Occipital lobe (tissue), 2 donors: Measurements from ENCODE around the gene ABHD10. TPM values are rescaled to one million over a fixed set of nuclear protein-coding genes. Genes with fewer than 3 reads are reported as not detected.

Experiments
- DNase-seq: peaks from one replicate; lab custom pipeline; 2025; lab: John Stamatoyannopoulos, UW
- total RNA-seq: library from RNA; depleted of rRNA; stranded (reverse); fragments of >200 nt; gene quantifications from one replicate; pipeline ENCODE4 v1.2.3, GENCODE V29; 2014

ABHD10 gene
- total RNA-seq, 1 donor from 2014 or later: 89.5 TPM

GRCh38 chr3:112000966-112001365 lies 22.1 kb downstream of the ABHD10 start:
- no peak for DNase-seq

DNA sequence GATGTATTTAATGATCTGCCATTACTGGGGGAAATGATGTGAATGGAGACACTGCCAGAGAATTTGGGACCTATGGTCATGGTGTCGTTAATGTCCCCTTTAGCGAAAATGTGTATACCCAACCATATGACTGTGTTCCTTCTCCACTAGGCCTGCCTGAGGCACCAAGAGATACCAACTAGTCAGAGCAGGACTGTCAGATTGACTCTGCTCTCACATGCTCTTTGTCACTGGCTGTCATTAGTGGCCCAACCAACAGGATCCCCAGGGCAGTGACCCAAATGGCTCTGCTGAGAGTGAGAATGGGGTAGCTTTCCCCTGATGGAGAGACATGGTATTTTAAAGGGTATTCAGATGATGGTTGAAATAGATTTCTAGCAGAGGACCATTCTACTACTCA lies 22.7 kb downstream of the ABHD10 start:
- DNase-seq: no peak

DNA sequence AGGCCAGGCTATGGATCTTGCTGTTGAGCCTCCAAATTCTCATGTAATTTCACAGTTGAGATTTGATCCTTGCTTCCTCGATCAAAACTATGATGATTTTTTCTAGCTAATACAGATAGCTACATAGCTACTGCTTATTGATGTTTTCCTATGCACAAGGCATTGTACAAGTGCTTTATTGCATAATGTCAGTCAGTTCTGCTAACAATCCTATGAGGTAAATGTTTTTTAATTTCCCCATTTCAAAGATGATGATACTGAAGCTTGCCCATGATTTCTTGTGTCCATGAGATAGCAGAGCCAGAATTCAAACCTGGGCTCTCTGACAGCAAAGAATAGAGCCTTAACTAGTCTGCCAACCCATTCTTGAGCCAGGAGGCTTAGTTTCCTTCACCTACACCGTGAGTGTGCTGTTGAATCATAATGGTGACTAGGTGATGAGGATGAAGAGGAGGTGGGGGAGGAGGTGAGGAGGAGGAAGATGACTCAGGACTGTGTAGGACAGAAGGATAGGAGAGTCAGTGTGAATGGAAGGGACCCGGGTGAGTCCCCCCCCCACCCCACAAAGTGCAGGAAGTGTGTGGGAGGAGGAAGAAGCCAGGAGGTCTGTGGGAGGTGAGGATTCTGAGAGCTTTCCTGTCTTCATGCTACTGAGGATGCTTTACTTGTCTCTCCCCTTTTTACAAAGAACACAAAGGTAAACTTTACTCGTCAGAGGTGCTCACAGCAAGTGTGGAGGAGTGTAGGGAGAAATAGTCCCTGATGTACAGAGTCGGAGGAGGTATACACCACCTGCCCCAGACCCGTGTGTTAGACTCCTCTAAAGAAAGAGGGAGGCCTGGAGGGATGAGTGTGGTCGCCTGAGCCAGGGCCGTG lies 23.5 kb downstream of the ABHD10 start:
- DNase-seq: peak; percentile 51

DNA sequence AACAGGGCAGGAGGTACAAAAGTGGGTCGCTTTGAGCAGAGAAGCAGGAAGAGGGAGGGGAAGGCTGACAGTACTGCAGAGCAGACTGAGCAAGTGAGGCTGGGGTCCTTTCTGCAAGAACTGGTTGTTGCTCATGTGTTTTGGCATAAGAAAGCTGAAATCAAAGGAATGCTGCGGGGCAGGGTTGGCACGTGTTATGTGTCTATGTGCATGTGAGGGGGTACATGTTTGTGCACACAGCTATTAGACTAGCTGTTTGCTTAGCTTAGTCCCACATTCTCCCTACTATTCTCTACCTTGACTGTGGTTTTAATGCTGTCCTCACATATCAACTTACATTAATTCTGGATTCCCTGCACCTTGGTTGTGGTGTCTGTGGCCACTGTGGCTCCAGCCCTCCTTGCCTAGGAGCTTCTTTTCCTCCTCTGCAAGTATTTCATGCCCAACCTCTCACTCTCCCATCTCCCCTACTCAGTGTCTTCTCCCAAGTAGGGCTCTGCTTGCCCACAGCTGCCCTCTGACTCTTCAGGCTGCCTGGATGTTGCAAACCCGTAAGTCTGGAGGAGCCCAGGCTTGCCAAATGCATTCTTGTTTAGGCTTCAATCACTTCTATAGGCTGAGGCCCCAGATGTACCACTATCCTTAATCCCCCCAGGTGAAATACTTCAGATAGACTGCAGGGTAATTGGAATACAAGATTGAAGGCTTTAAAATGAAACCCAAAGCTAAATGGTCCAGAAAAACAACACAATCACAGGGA lies 24.7 kb downstream of the ABHD10 start:
- DNase-seq: no peak

DNA sequence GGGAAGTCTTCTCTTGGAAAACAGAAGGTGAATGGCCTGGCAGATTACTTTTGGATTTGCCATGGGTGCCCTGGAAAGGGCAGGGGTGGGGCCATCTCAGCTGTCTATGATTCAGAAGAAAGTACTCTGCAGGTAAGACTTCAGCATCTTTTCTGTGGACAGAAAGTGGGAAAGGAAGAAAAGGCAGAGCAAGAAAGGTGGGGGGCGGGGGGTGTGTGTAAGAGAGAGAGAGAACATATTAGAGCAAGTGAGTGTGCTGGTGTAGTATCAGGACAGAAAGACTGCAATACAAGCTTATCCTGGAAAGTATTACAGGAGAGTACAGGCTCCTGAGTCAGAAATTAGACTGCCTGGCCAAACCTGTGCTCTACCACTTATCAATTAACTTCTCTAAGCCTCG lies 25.4 kb downstream of the ABHD10 start:
- no peak for DNase-seq

DNA sequence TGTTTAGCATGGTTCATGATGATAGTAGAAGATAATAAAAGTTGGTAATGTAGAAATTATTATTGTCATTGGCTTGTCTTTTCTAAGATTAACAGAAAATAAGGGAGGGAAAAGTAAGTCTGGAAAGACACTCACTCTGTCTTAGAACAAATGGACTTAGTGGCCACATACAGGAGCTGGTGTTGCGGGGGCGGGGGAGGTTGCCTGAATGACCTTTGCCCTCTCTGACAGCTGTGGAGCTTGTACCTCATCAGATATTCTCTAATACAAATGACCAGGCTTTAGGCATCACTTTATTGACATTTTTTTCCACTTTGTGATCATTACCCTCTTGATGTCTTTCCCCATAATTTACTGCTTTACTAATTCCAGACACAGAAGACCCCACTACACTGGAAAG lies 25.8 kb downstream of the ABHD10 start:
- DNase-seq: no peak

DNA sequence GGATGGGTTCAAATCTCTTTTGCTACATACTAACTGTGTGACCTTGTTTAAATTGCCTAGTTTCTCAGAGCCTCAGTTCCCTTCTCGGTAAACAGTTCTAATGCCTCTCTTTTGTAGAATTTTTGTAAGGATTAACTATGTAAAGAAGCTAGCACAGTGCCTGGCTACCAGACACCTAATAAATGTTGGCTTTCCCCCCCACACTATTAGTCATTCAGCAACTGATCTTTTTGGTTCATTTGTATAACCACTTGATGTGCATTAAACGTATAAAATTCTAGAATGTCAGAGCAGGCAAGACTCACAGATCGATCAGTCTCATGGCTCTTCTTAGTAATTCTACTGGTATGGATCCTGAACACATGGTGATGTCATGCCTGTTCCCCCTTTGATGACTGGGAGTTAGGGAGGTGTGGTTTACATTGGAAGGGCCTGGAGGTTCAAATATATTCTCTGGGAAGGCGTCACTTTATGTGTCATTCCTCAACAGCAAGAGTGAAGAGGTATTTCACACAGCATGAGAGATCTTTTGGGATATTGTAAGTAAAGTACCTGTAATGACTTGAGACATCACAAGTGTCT lies 26.4 kb downstream of the ABHD10 start:
- DNase-seq: no peak

DNA sequence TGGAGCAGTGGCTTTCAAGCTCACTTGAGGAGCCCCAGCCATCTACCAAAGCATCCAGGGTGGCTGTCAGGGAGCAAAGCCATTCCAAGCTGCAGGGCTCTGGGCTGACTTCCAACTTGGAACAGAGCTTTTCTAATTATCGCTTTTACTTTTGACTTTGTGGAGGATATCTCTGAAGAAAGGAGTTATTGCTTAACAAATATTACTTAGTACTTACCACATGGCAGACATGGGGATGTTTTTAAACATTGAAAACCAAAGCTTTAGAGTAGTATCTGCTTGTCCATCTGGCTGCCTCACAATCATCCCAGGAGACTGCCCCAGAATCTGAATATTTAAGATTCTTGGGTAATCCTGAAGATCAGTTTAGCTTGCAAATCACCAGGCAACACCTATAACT lies 28.8 kb downstream of the ABHD10 start:
- no peak for DNase-seq

- DNase-seq: no peak
Observed at GRCh38 chr3:112009670-112010069, 30.8 kb downstream of the ABHD10 start.

GRCh38 chr3:112010636-112011035 lies 31.8 kb downstream of the ABHD10 start:
- no peak for DNase-seq

DNA sequence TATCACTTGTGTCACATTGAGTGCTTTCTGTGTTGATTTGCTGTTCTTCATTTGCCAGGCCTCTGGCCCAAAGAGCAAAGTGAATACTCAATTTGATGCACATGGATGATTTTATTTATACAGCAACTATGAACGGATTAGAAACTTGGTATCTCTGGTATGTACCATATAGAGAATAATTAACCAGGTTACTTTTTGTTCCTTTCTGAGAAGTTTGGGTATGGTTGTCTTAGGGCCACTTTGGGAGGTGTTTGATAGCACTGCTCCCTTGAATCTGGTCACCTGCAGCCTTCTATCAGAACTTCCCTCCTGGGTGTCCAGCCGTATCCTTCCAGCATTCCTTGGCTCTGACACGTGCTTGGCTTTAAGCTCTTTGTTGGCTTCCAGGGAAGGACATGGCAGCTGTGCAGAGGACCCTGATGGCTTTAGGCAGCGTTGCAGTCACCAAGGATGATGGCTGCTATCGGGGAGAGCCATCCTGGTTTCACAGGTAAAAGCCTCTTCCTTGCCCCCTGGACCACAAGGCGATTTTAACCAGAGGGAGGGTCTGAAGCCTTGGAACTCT lies 32.6 kb downstream of the ABHD10 start:
- no peak for DNase-seq

GRCh38 chr3:112012205-112012992 lies 33.6 kb downstream of the ABHD10 start:
- no peak for DNase-seq

- DNase-seq: peak; percentile 48
Observed at GRCh38 chr3:112013058-112013783, 34.4 kb downstream of the ABHD10 start.

- DNase-seq: no peak
Observed at GRCh38 chr3:112013784-112014143, 34.9 kb downstream of the ABHD10 start.

DNA sequence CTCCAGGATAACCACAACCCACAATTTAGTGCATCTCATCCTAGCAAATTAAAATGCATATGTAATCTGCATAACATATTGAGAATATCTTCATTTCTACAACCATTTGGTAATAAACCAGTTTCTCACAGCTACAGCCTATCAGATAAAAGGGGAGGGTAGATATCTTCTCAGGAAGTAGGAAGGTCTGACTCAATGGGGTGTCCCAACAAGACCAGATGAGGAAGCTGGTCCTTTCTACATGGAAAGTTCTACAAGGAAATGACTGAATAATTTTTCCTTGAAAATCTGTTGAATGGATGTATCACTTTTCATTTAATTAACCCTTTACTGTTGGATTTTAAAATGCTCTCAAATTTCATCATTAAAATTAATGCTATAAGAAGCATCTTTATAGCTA lies 38.3 kb downstream of the ABHD10 start:
- DNase-seq: no peak

DNA sequence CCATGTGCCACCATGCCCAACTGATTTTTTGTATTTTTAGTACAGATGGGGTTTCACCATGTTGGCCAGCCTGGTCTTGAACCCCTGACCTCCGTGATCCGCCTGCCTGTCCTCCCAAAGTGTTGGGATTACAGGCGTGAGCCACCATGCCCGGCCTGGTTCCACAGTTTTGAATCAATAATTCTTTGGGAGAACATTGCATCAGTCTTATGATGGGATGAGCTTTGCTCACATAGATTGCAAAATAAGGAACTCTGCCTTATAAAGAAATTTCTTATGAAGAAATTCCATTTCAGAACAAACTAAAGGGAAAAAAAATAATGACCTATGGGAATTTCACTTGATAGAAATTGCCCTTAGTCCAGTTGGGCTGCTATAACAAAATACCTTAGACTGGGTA lies 39.9 kb downstream of the ABHD10 start:
- DNase-seq: no peak

DNA sequence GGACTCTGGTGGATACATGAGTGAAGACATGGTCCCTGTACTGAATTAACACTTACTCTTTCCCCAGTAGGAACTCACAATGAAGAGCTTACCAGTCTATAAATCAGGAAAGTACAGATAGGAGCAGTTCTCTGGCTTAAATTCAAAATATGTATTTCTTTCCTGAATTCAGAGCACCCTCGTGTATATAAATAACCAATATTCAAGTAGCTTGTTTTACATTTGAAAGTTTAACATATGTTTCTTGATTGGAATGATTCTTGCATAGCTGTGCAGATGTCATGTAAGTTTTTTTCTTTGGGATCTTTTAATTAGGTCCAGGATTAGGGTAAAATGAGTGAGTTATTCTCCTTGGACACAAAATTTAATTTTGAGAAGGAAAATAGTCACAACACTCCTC lies 40.9 kb downstream of the ABHD10 start:
- DNase-seq: no peak

DNA sequence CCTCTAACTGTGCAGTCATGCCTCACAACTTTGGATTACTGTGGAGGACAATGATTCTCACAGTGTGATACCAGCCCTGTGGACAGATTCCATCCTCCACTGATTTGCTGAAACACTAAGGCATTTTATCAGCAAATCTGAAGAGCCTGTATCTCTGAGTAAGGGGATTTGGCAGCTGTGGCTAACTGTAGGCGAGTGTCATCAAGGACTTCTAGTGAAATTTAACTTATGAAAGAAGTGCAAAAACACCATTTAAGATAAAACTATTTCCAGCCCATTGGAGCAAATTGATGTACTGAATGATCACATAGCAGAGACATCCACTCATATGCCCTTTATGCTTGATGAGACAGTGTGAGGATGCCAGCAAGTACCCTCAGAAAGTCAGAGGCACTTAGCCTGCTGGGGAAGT lies 41.9 kb downstream of the ABHD10 start:
- no peak for DNase-seq

DNA sequence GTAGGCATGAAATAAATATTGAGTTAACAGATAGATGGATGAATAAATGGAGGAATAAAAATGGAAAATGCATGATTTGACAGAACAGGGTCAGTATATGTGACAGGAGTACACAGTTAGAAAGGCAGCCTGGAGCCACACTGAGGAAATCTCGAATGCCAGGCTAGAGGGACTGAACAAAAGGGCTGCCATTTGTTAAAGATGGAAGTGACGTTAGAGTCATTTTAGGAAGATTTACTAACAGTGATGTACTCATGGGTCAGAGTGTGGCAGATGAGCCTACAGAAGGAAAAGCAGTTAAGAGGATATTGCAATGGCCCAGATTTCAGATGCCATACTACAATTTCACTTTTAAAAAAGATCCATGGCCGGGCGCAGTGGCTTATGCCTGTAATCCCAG lies 48.3 kb downstream of the ABHD10 start:
- no peak for DNase-seq

DNA sequence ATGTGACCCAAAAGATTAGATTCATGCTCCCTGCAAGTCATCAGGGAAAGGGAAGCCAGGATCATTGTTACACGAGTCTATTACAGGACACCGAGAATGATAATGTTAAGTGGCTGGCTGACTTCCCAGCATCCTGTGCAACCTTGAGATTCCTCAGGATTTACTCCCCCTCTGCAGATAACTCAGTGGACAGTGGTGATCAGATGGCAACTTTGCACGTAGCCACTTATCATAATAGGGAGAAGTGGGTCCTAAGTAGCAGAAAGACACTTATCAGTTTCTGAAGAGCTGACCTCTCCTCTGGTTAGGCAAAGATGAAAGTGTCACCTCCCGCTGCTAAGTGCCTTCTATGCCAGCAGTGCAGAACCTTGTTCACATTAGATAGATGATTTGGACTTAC lies 49.0 kb downstream of the ABHD10 start:
- DNase-seq: no peak

GRCh38 chr3:112030901-112031300 lies 52.1 kb downstream of the ABHD10 start:
- DNase-seq: no peak
